DMS114 treated with DMSO at 0.1 percent for 48 hours (cell line): ENCODE data around the gene LSM12.
"Not testable (repeated sequence)": the region's sequence is repeated elsewhere in the genome, so short reads cannot be mapped to it uniquely, and the experiment has no call there.

ENCODE experiments used
- DNase-seq: peaks from one replicate; lab custom pipeline; 2025; ENCODE audit not compliant: unreplicated experiment; lab: John Stamatoyannopoulos, UW

Gene LSM12

GRCh38 chr17:44066204-44066930 is at the start of gene LSM12:
TSS of gene LSM12 (minus strand) at chr17:44066671. CDS start at chr17:44066587, 84 bp downstream.
- peak; percentile 72 for DNase-seq

DNA sequence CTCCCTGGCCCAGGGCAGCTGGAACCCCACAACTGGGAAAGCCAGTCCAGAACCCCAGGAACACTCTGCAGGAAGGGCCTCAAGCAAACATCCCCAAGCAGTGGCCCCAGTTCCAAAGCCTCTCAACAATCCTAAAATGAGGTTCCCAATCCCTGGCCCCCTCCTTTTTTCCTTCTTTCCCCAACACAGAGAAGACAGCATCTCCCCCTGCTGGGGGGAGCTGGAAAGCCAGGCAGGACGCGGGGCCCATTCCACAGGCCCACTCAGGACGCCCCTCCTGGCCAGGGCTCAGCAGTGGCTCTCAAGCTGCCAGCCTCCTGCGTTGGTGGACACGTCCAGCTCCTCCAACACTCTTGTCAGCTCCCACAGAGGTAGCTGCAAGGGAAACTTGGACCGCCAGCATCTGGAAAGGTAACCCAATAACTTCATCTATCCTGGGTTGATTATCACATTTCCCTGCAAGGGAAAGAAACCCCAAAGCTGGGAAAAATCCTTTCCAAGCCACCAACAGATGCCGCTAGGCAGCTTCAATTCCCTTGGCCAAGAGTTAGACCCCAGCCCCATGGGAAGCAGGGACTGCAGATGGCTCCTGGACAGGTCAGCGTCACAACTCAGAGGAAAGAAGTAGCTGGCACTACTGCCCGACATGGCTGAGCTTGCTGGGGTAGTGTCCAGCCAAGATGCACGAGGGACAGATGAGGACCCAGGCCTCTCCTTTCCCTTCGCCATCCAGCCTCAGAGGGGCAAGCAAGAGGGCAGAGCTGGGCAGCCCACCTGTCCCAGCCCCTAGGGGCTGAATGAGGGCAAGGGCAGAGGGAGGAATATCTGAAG is 49.3 kb upstream of the LSM12 start:
- DNase-seq: no peak

DNA sequence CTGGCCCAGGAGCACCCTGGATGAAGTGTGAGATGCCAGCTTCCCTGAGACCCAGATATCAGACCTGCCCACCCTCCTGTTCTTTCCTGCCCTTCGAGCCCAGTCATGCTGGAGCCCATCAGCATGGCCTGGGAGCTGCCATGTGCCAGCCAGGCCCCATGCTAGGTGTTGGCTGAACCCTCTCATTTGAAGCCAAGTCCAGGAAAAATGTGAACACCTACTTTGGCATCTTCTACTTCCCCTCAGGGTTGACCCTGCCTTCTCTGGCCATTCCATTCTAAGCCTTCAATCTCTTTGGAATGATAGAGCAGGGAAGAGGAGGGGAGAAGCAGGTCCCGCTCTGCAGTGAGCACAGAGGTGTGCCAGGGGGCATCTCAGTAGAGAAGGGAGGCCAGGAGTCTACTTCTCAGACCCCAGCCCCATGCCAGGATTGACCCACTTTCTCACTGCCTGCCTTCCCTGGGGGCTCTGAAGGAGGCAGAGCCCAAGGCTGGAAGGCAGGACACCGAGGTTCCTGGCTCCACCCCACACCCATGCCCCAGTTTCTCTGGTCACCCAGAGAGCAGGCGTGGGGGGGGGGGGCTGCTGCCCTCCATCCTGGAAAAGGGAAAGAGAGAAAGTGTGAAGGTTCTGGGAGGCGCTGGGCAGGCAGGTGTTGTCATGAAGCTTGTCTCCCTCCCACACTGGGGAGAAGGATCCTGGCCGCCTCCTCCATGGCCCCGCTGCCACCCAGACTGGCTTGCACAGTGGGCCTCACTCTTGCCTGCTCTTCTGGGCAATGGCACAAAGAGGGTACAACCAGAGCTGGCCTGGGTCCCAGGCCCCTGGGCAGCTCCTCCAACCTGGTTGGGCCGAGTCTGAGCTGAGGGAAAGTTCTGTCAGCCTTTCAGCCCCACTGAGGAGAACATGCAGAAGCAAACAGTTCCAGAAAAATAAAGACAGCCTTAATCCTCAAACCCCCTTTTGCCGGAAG is 47.7 kb upstream of the LSM12 start:
- no peak for DNase-seq

DNA sequence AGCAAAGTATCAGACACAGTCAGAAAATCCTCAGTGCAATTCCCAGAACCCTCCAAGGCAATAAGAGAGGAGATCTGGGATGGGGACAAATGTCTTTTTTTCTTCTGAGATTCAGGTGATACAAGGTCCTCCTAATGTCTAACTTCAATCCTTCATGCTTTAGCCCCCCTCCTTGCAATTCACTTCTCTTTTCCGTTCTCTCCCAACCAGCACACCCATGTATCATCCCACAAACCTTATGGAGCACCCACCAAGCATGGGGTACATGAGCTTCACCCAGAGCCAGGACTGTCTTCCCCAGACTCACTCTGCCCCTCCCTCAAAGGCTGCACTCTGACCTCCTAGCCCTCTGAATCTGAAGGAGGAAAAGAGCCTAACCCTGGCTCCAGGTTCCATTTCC is 46.9 kb upstream of the LSM12 start:
- DNase-seq: no peak

GRCh38 chr17:44112284-44113280 is 46.1 kb upstream of the LSM12 start:
- DNase-seq: no peak

DNA sequence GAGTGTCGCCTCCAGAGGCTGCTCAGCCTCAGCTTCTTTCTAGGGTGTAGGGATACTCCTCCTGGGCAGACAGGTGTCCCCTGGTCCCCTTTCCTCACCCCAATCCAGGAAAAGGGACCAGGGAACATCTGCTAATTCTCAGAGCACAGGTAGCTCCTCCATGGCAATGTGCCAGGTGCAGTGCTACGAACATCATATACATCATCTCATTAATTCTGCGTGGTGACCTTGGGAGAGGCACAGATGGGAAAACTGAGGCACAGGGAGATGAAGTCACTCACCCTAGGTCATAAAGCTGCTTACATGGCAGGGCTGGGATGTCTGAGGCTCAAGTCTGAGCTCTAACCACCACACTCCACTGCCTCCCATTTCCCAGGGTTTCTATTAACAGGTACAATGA is 45.3 kb upstream of the LSM12 start:
- no peak for DNase-seq

- no peak for DNase-seq
Measured at GRCh38 chr17:44110823-44111633, 44.6 kb upstream of the LSM12 start.

GRCh38 chr17:44110011-44110686 is 43.7 kb upstream of the LSM12 start:
- no peak for DNase-seq

GRCh38 chr17:44109312-44109630 is 42.8 kb upstream of the LSM12 start:
- DNase-seq: no peak

- no peak for DNase-seq
Measured at GRCh38 chr17:44108440-44109311, 42.2 kb upstream of the LSM12 start.

- DNase-seq: no peak
Measured at GRCh38 chr17:44106801-44107200, 40.3 kb upstream of the LSM12 start.

- no peak for DNase-seq
Measured at GRCh38 chr17:44105941-44106340, 39.5 kb upstream of the LSM12 start.

DNA sequence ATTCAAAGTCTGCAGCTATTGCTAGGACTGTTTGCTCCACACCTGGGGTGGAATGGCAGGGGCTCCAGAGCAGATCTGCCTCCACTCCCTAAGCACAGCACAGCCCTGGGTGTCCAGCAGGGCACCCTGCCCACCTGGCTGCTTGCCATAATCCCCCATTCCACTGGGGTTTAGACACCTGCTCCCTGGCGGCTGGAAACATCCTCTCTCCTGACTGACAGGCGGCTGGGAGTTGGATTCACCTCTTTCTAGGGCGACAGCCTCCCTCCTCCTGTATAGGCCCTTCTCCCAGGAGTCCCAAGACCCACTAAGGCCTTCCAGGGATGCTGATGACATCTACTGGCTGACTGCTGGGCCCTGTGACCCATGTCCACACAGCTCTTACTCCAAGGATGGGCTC is 39.0 kb upstream of the LSM12 start:
- no peak for DNase-seq

DNA sequence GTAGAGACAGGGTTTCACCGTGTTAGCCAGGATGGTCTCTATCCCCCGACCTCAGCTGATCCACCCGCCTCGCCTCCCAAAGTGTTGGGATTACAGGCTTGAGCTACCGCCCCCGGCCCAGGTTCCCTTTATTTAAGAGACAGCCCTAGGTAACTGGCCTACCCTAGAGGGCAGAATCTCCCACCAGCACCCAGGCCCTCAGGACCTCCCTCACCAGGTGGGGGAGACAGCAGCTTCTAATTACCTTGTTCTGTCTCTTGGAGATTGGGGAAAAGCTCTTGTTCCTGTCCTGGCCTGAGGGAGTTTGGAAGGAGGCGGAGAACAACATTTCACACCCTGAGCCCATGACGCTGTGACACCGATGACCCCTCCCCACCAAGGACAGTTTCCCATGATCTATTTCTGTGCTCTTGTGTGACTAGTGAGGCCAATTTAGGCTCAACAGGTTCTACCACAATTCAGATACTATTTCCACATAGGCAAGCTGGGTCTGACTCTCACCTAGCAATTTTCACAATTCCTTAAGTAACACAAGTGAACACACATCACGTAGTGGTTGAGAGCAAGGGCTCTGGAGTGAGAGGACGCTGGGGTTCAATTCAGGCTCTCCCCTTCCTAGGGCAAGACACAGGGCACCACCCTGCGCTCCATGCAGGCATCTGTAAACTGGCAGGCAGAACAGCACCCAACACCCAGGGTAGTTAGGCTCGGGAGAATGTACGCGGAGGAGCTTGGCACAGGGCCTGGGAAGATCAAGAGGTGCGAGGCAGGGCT is 36.6 kb upstream of the LSM12 start:
- DNase-seq: no peak

GRCh38 chr17:44101858-44102257 is 35.4 kb upstream of the LSM12 start:
- not testable (repeated sequence) for DNase-seq

GRCh38 chr17:44097110-44097958 is 30.9 kb upstream of the LSM12 start:
- DNase-seq: no peak
